ENCODE results near the gene NUTF2. TPM values are rescaled to one million over a fixed set of nuclear protein-coding genes. Genes with fewer than 3 reads are reported as not detected.
A peak's percentile ranks its signal among the peaks of the same experiment; 100 is the strongest.

NUTF2 gene
- total and polyA plus RNA-seq, 2 experiments from 2014 or later, result 100 to 197 TPM

DNA sequence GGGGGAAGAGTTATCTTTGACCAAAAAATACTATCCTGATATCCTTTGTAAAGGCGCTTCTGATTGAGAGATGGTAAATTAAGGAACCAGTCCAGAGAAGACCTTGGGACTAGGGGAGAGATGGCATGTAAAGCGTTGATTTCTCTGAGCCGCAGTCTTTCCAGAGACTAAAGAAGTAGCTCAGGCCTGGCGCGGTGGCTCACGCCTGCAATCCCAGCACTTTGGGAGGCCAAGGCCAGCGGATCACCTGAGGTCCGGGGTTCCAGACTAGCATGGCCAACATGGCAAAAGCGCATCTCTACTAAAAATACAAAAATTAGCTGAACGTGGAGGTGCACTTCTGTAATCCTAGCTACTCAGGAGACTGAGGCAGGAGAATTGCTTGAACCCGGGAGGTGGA lies 1.4 kb downstream of the NUTF2 start:
- no peaks in the 10 kb centered on the region for H3K9me3 ChIP-seq (ENCODE audit: low read depth)
- H3K79me2 ChIP-seq, result peaks cover 91% of the 10 kb centered on the region
- 94% methylated on average over 11 of the region's 11 CpGs for WGBS (ENCODE audit: low lambda C conversion rate, missing lambda C conversion rate)
- no peaks in the 10 kb centered on the region for H3K36me3 ChIP-seq (replicated peaks; ENCODE audit: insufficient read depth, low read depth)
- peaks cover 38% of the 10 kb centered on the region for H3K4me1 ChIP-seq (ENCODE audit: insufficient read depth)
- no peak overlapping the region for H2AFZ ChIP-seq
- peak overlapping the region; percentile 98 for H3K4me3 ChIP-seq
- peaks cover 28% of the 10 kb centered on the region for H4K20me1 ChIP-seq (ENCODE audit: insufficient read depth, poor library complexity, severe bottlenecking)
- peak overlapping the region; percentile 89 for H3K4me2 ChIP-seq
- H3K27ac ChIP-seq, result peak overlapping the region; percentile 99
- no peak for TF ChIP-seq EZH2 (IDR thresholded peaks at IDR 0.05; ENCODE audit: borderline replicate concordance)
- no peak for DNase-seq (ENCODE audit: low spot score)
- H3K9me2 ChIP-seq (replicated peaks; ENCODE audit: insufficient read depth), result no peaks in the 10 kb centered on the region
- no peaks in the 10 kb centered on the region for H3K27me3 ChIP-seq

GRCh38 chr16:67853670-67854069 lies 6.9 kb downstream of the NUTF2 start:
- WGBS (ENCODE audit: low lambda C conversion rate, missing lambda C conversion rate), result 98% methylated on average over 3 of the region's 3 CpGs
- Histone ChIP-seq H3K4me2 (no peak overlapping the region), H3K9me2 (replicated peaks; ENCODE audit: insufficient read depth) (no peaks in the 10 kb centered on the region), H3K36me3 (replicated peaks; ENCODE audit: insufficient read depth, low read depth) (no peaks in the 10 kb centered on the region), H3K4me3 (no peak overlapping the region), H3K27ac (no peak overlapping the region), H3K4me1 (ENCODE audit: insufficient read depth) (peaks cover 23% of the 10 kb centered on the region), H3K9me3 (ENCODE audit: low read depth) (no peaks in the 10 kb centered on the region), H3K79me2 (peaks cover 94% of the 10 kb centered on the region), H2AFZ (no peak overlapping the region), H3K27me3 (no peaks in the 10 kb centered on the region), H4K20me1 (ENCODE audit: insufficient read depth, poor library complexity, severe bottlenecking) (peaks cover 71% of the 10 kb centered on the region)
- TF ChIP-seq, protein P1, sequence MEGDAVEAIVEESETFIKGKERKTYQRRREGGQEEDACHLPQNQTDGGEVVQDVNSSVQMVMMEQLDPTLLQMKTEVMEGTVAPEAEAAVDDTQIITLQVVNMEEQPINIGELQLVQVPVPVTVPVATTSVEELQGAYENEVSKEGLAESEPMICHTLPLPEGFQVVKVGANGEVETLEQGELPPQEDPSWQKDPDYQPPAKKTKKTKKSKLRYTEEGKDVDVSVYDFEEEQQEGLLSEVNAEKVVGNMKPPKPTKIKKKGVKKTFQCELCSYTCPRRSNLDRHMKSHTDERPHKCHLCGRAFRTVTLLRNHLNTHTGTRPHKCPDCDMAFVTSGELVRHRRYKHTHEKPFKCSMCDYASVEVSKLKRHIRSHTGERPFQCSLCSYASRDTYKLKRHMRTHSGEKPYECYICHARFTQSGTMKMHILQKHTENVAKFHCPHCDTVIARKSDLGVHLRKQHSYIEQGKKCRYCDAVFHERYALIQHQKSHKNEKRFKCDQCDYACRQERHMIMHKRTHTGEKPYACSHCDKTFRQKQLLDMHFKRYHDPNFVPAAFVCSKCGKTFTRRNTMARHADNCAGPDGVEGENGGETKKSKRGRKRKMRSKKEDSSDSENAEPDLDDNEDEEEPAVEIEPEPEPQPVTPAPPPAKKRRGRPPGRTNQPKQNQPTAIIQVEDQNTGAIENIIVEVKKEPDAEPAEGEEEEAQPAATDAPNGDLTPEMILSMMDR (IDR thresholded peaks at IDR 0.05; ENCODE audit: poor library complexity), result no peak
- TF ChIP-seq EZH2 (IDR thresholded peaks at IDR 0.05; ENCODE audit: borderline replicate concordance), result no peak
- TF ChIP-seq EZH2phosphoT487 (IDR thresholded peaks at IDR 0.05; ENCODE audit: low read depth, severe bottlenecking, unreplicated experiment), result no peak
- no peak for DNase-seq (ENCODE audit: low spot score)

- Histone ChIP-seq H3K36me3 (replicated peaks; ENCODE audit: insufficient read depth, low read depth) (no peaks in the 10 kb centered on the region), H3K79me2 (peaks cover 95% of the 10 kb centered on the region), H3K4me3 (no peak overlapping the region), H4K20me1 (ENCODE audit: insufficient read depth, poor library complexity, severe bottlenecking) (peaks cover 77% of the 10 kb centered on the region), H3K4me1 (ENCODE audit: insufficient read depth) (peaks cover 23% of the 10 kb centered on the region), H3K27ac (peak overlapping the region; percentile 84), H3K4me2 (no peak overlapping the region), H3K27me3 (no peaks in the 10 kb centered on the region), H2AFZ (no peak overlapping the region), H3K9me3 (ENCODE audit: low read depth) (no peaks in the 10 kb centered on the region), H3K9me2 (replicated peaks; ENCODE audit: insufficient read depth) (no peaks in the 10 kb centered on the region)
- 91% methylated on average over 7 of the region's 10 CpGs for WGBS (ENCODE audit: low lambda C conversion rate, missing lambda C conversion rate)
- DNase-seq (ENCODE audit: low spot score), result no peak
- TF ChIP-seq EZH2 (IDR thresholded peaks at IDR 0.05; ENCODE audit: borderline replicate concordance) (no peak), EZH2phosphoT487 (IDR thresholded peaks at IDR 0.05; ENCODE audit: low read depth, severe bottlenecking, unreplicated experiment) (no peak)
- TF ChIP-seq, protein P1 (IDR thresholded peaks at IDR 0.05; ENCODE audit: poor library complexity), result no peak
These were observed 9.1 kb downstream of the NUTF2 start for GRCh38 chr16:67855789-67856188.

DNA sequence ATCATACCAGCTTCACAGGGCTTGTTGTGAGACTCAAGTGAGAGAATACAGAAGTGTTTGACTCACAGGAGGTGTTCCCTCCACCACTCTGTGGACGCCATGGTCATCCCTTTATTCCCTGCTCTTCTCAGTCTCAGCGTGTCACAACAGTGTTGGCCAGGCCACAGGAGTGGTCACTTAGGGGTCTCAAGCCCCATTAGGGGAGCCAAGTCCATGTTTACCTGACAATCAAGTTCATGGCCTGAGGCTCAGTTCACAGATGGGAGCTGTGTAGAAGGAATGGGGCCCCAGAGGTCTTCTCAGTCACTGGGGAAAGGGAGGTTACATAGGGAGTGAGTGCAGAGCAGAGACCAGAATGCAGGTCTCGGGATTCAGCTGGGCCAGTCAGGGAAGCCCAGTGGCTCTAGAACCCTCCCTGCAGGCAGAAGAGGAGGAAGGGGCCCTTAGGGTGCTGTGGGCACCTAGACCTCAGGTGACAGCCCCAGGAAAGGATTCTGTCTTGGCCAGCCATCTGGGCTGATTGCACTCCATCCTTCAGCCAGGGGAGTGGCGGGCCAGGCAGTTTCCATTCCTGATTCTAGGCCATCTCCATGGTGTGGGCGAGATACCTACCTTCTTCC lies 10.3 kb downstream of the NUTF2 start:
- Histone ChIP-seq H3K4me2 (peak overlapping the region; percentile 52), H3K4me3 (no peak overlapping the region), H4K20me1 (ENCODE audit: insufficient read depth, poor library complexity, severe bottlenecking) (peaks cover 86% of the 10 kb centered on the region), H3K27ac (peak overlapping the region; percentile 84), H3K4me1 (ENCODE audit: insufficient read depth) (peaks cover 25% of the 10 kb centered on the region), H3K36me3 (replicated peaks; ENCODE audit: insufficient read depth, low read depth) (no peaks in the 10 kb centered on the region), H3K79me2 (peaks cover 95% of the 10 kb centered on the region), H3K9me2 (replicated peaks; ENCODE audit: insufficient read depth) (no peaks in the 10 kb centered on the region), H3K9me3 (ENCODE audit: low read depth) (no peaks in the 10 kb centered on the region), H3K27me3 (no peaks in the 10 kb centered on the region), H2AFZ (no peak overlapping the region)
- TF ChIP-seq EZH2phosphoT487 (IDR thresholded peaks at IDR 0.05; ENCODE audit: low read depth, severe bottlenecking, unreplicated experiment) (no peak), EZH2 (IDR thresholded peaks at IDR 0.05; ENCODE audit: borderline replicate concordance) (no peak)
- TF ChIP-seq, protein P1 (IDR thresholded peaks at IDR 0.05; ENCODE audit: poor library complexity), result no peak
- no peak for DNase-seq (ENCODE audit: low spot score)
- 91% methylated on average over 5 of the region's 5 CpGs for WGBS (ENCODE audit: low lambda C conversion rate, missing lambda C conversion rate)

Measured in hepatocyte (in vitro differentiated cells).